HG03442 (cell line): ENCODE data around the gene CHSY1.
A peak's percentile ranks its signal among the peaks of the same experiment; 100 is the strongest.
"Not testable (repeated sequence)": the region's sequence is repeated elsewhere in the genome, so short reads cannot be mapped to it uniquely, and the experiment has no call there.

ENCODE experiments used
- ATAC-seq: cut with Tn5 transposase; IDR thresholded peaks from one replicate; pipeline ENCODE4 v1.9.1; 2021; ENCODE audit warnings: mild to moderate bottlenecking, moderate library complexity; ENCODE audit not compliant: unreplicated experiment

Gene CHSY1

GRCh38 chr15:101251830-101252820 is at the start of gene CHSY1:
CHSY1 (minus strand) TSS chr15:101252048; CDS start chr15:101251456, 592 bp downstream.
- peak; percentile 70 for ATAC-seq

- no peak for ATAC-seq
These were observed 44.9 kb upstream of the CHSY1 start for GRCh38 chr15:101296418-101297405.

GRCh38 chr15:101295607-101296161 is 43.8 kb upstream of the CHSY1 start:
- no peak for ATAC-seq

- peak; percentile 72 for ATAC-seq
These were observed 43.1 kb upstream of the CHSY1 start, which contains the start of gene SNRPA1 for GRCh38 chr15:101294731-101295606. SNRPA1 (minus strand) TSS chr15:101295248; CDS start chr15:101295178, 70 bp downstream.

GRCh38 chr15:101293122-101293521 is 41.3 kb upstream of the CHSY1 start:
- ATAC-seq: no peak

GRCh38 chr15:101288905-101289513 is 37.2 kb upstream of the CHSY1 start:
- ATAC-seq: no peak

- ATAC-seq: not testable (repeated sequence)
These were observed 35.5 kb upstream of the CHSY1 start for GRCh38 chr15:101287342-101287741.

GRCh38 chr15:101286471-101287114 is 34.7 kb upstream of the CHSY1 start:
- no peak for ATAC-seq

GRCh38 chr15:101283931-101284330 is 32.1 kb upstream of the CHSY1 start:
- ATAC-seq: no peak

GRCh38 chr15:101280007-101280406 is 28.2 kb upstream of the CHSY1 start:
- no peak for ATAC-seq

GRCh38 chr15:101277943-101278564 is 26.2 kb upstream of the CHSY1 start:
- ATAC-seq: no peak

GRCh38 chr15:101277038-101277822 is 25.4 kb upstream of the CHSY1 start, which contains the start of gene SELENOS:
SELENOS (minus strand) TSS chr15:101277485; CDS start chr15:101277417, 68 bp downstream.
- ATAC-seq: peak; percentile 88

- peak; percentile 45 for ATAC-seq
These were observed 24.7 kb upstream of the CHSY1 start for GRCh38 chr15:101276501-101277037.

- peak; percentile 29 for ATAC-seq
These were observed 23.2 kb upstream of the CHSY1 start for GRCh38 chr15:101275018-101275417.

- ATAC-seq: no peak
These were observed 21.7 kb upstream of the CHSY1 start for GRCh38 chr15:101273534-101273933.

GRCh38 chr15:101272584-101272983 is 20.7 kb upstream of the CHSY1 start:
- no peak for ATAC-seq
